ENCODE data around the gene FJX1.

DNA sequence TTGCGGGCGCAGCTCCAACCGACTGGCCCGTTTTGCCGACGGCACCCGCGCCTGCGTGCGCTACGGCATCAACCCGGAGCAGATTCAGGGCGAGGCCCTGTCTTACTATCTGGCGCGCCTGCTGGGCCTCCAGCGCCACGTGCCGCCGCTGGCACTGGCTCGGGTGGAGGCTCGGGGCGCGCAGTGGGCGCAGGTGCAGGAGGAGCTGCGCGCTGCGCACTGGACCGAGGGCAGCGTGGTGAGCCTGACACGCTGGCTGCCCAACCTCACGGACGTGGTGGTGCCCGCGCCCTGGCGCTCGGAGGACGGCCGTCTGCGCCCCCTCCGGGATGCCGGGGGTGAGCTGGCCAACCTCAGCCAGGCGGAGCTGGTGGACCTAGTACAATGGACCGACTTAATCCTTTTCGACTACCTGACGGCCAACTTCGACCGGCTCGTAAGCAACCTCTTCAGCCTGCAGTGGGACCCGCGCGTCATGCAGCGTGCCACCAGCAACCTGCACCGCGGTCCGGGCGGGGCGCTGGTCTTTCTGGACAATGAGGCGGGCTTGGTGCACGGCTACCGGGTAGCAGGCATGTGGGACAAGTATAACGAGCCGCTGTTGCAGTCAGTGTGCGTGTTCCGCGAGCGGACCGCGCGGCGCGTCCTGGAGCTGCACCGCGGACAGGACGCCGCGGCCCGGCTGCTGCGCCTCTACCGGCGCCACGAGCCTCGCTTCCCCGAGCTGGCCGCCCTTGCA is 1.0 kb downstream of the FJX1 start:
- TF ChIP-seq CTCF (IDR thresholded peaks at IDR 0.05; ENCODE audit: low read length) (no peak), EZH2 (IDR thresholded peaks at IDR 0.05; ENCODE audit: borderline replicate concordance, low read length) (no peak)
